ENCODE measurements around the gene TUBGCP2.

DNA sequence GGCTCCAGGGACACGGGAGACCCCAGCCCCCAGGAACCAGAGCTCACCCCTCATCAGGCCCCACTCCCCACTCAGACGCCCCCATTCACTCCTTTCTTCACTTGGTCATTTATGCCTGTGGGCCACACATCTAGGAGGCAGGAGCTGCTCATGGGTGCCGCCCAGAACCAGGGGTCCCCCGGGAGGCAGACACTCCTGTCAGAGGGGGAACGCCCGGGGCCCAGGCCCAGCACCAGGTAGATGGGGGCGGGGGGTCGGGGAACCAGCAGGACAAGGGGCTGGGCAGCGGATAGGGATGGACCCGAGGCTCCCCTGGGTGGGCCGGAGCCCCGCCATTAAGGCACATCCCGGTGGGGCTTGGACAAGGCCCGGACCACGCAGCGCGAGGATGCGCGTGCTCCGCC lies 16.2 kb upstream of the TUBGCP2 start:
- TF ChIP-seq, protein P1, sequence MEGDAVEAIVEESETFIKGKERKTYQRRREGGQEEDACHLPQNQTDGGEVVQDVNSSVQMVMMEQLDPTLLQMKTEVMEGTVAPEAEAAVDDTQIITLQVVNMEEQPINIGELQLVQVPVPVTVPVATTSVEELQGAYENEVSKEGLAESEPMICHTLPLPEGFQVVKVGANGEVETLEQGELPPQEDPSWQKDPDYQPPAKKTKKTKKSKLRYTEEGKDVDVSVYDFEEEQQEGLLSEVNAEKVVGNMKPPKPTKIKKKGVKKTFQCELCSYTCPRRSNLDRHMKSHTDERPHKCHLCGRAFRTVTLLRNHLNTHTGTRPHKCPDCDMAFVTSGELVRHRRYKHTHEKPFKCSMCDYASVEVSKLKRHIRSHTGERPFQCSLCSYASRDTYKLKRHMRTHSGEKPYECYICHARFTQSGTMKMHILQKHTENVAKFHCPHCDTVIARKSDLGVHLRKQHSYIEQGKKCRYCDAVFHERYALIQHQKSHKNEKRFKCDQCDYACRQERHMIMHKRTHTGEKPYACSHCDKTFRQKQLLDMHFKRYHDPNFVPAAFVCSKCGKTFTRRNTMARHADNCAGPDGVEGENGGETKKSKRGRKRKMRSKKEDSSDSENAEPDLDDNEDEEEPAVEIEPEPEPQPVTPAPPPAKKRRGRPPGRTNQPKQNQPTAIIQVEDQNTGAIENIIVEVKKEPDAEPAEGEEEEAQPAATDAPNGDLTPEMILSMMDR (IDR thresholded peaks at IDR 0.05; ENCODE audit: insufficient read depth, low read depth, low read length): no peak
- TF ChIP-seq EZH2 (IDR thresholded peaks at IDR 0.05; ENCODE audit: insufficient read depth, low read length): no peak
